HG02642 (cell line): ENCODE results near the gene SMIM7.
"Not testable (repeated sequence)": the region's sequence is repeated elsewhere in the genome, so short reads cannot be mapped to it uniquely, and the experiment has no call there.

Source experiments
- ATAC-seq: cut with Tn5 transposase; IDR thresholded peaks from one replicate; pipeline ENCODE4 v1.9.1; 2021; ENCODE audit warnings: mild to moderate bottlenecking; ENCODE audit not compliant: unreplicated experiment, poor library complexity

The SMIM7 gene

DNA sequence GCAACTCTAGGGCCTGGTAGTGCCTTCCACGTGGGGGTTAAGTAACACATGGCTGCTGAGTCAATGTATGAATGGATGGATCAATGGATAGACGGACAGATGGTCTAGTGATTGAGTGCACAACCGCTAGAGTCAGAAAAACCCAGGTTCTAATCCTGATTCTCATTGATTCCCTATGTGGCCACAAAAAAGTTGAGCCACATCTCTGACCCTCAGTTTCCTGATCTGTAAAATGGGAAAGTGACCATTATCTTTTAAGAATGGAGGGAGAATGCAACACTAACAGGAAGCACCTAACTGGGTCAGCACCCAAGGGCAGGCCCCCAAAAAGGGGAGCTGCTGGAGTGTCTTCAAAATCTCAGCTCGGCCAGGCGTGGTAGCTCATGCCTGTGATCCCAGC is 2.6 kb downstream of the SMIM7 start:
- no peak for ATAC-seq

DNA sequence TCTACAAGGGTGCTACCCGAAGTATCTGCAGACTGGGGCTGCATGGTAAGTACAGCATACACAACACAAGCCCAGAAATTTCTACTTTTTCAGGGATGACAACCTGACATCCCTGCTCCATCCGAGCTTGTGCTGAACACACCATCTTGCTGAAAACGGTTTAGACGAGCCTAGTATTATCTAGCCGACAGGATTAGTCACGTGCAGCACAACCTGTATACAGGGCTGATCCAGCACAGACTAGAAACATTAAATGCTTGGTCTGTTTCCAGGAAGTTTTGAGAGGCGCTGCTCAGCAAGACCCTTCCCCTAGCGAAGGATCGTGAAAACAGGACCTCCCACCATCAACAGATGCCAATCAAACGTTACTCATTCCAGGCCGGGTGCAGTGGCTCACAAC is 4.2 kb downstream of the SMIM7 start:
- ATAC-seq = no peak

DNA sequence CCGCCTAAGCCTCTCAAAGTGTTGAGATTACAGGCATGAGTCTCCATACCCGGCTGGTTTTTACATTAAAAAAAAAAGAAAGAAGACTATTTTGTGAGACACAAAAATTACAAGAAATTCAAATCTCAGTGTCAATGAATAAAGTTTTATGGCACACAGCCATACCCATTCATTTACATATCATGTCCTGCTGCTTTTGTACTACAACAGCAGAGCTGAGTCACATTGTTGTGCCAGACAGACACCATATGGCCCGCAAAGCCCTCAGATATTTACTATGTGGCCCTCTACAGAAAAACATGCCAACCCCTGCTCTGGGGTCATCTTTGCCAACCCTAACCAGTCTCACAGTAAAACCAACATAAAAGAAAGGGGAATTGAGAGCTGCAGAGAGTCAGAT is 5.3 kb downstream of the SMIM7 start:
- no peak for ATAC-seq

DNA sequence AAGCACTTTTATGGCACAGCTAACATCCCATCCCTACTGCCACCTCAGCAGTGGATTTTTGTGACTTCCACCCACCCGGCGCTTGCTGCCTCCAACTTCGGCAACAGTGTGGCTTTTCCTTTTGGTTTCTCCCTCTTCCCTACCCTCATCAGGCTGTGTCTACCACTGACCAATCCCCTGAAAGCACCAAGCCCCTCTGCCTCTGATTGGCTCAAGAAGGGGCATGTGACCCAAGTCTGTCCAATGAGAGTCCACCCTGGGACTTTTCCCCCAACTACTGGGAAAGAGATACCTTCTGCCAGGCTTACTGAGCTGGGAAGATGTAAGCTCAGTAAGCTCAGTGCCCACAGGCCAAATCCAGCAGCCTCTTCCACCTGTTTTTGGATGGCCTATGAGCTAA is 5.8 kb downstream of the SMIM7 start:
- no peak for ATAC-seq

DNA sequence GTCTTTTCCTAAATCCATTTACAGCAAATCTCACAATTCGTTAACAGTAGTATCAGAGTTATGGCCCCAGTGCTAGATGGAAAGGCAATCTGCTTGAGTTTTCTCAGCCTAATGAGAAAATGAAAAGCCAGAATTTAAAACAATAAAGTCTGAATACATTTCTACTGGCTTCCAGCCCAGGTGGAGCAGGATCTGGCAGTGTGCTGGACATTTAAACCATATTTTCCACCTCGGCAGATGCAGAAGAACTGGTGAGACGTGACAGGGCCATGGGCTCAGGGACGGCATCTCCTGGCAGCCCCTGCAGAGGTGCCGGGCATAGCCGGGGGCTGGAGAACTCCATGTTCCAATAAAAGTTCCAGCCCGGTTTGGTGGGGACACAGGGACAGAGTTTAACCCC is 7.1 kb downstream of the SMIM7 start:
- ATAC-seq = no peak

DNA sequence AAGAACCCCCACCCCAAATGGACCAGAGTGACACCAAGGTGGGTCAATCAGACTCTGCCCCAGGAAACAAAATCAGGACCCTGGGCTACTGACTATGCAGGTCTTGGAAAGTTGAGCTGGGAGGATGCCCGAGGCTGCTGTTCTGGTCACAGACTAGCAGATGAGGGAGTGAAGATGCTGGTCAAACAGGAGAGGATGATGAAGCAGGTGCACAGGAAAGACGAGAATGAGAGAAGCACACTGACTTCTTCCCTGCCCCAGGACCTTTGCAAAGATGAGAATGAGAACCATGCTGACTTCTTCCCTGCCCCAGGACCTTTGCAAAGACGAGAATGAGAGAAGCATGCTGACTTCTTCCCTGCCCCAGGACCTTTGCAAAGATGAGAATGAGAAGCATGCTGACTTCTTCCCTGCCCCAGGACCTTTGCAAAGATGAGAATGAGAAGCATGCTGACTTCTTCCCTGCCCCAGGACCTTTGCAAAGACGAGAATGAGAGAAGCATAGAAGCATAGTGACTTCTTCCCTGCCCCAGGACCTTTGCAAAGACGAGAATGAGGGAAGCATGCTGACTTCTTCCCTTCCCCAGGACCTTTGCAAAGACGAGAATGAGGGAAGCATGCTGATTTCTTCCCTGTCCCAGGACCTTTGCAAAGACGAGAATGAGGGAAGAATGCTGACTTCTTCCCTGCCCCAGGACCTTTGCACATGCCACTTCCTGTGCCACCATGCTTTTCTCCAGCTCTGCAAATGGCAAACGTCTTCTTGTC is 8.3 kb downstream of the SMIM7 start:
- ATAC-seq = not testable (repeated sequence)

DNA sequence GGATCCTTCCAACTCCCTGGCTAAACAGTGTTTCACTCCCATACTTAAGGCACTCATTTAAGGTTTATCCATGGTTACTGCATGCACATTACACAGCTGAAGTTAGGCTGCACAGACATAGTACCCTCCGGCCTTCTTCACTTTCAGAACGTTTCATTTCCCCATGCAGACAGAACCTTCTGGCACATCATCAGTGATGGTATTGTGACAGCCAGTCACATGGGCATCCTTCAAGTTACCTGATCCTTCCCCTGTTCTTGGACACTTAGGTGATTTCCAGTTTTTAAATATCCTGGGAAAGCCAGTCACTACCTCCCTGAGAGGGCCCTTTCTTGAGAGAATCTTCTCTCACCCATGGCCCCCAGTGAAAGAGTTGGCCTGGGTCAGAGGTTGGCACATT is 9.1 kb downstream of the SMIM7 start:
- no peak for ATAC-seq

DNA sequence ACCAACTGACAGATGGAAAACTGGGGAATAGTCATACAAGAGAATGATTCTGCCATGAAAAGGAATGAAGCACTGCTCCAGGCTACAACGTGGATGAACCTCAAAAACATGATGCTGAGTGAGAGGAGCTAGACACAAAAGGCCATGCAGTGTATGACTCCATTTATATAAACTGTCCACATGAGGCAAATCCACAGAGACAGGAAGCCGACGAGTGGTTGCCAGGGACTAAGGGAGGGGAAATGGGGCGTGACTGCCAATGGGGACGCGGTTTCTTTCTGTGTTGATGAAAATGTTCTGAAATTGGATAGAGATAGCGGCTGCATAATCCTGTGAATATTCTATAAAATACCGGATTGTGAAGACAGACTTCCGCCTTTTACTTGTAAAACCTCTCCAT is 10.2 kb downstream of the SMIM7 start:
- ATAC-seq = no peak

DNA sequence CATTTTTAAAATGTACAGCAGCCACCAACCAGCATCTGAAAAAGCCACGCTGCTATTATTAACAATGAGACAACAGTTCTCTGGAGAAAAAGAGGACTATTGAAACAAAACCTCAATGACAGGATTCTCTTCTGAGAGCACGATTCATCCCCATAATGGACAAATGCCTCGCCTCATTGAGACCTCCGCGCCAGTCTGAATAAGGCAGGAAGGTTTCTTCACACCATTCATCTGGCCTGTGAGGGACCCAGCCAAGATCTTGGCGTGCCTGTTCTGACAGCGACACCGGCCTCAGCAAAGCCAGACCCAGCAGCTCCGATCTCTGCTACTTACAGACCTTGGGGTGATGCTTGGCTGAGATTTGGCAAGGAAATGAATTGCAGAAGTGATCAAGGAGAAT is 14.8 kb downstream of the SMIM7 start:
- no peak for ATAC-seq

DNA sequence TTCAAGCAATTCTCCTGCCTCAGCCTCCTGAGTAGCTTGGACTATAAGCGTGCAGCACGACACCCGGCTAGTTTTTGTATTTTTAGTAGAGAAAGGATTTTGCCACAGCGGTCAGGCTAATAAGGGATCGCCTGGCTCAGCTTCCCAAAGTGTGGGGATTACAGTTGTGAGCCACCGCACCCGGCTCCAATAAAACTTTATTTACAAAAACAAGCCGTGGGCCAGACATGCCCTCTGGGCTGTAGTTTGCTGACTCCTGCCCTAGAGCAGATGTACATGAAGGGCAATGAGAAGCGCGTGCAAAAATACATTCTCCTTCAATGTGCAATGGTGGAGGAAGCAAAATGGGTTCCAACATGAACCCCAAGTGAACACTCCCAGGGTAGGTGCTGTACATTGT is 18.2 kb downstream of the SMIM7 start:
- ATAC-seq = no peak

DNA sequence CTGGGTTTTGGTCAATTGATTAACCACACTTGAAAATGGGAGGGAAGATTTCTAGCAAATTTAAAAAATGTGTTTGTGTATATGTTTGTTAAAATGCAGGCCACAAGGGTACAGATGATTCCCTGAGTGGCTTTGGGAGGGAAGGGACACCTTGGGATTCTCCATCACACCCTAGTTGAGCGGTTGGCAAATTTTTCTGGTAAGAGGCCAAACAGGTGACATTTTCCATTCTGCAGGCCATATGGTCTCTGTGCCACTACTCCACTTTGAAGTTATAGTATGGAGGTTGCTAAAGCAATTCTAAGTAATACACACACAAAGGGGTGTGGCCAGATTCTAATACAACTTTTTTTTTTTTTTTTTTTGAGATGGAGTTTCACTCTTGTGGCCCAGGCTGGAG is 19.0 kb downstream of the SMIM7 start:
- no peak for ATAC-seq

DNA sequence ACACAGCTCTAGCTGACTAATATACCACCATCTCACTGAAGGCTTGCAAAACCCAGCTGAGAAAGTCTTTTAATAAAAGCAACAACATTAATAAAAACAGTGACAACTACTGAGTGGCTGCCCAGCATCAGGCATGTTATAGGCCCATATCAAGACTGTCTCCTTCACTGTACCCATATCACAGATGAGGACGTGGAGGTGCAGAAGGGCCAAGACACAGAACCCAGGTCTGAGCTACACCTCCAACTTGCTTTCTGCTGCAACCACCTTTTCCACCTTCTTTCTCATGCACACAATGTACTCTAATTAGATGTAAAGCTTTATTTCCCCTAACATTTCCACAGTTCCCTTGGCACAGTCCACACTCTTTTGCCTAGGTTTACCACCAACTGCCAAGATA is 21.3 kb downstream of the SMIM7 start:
- ATAC-seq = no peak

DNA sequence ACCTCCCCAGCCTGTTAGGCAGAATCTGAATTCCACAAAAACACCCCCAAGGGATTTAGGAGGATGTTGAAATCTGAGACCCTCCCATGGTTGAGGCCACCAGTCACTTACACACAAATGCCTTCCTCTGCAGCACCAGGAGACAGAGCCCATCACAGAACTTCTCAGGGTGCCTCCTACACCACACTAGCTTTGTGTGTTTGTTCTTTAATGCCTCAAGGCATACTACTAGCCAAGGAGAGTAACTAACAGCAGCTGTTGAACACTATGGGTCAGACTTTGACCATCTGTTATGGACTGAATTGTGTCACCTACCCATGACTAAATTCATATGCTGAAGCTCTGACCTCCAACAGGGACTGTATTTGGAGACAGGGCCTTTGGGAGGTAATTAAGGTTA is 22.4 kb downstream of the SMIM7 start:
- ATAC-seq = no peak

DNA sequence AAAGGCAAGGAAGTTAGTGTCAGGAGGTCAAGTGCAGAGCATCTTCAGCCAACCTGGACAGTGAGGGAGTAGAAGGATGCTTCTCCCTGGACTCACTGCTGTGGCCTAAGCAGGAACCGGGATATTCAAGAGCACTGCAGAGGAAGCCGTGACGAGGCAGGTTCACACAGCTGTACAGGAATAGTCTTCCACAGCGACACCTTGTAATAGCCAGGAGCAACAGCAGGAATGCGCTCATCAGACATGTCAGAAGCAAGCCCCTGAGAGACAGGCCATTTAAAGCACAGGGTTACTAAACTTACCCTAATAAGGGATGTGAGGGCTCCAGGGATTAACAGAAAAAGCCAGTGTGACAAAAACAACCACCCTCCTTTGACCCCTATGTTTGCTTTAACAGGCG is 28.5 kb downstream of the SMIM7 start:
- ATAC-seq = no peak

DNA sequence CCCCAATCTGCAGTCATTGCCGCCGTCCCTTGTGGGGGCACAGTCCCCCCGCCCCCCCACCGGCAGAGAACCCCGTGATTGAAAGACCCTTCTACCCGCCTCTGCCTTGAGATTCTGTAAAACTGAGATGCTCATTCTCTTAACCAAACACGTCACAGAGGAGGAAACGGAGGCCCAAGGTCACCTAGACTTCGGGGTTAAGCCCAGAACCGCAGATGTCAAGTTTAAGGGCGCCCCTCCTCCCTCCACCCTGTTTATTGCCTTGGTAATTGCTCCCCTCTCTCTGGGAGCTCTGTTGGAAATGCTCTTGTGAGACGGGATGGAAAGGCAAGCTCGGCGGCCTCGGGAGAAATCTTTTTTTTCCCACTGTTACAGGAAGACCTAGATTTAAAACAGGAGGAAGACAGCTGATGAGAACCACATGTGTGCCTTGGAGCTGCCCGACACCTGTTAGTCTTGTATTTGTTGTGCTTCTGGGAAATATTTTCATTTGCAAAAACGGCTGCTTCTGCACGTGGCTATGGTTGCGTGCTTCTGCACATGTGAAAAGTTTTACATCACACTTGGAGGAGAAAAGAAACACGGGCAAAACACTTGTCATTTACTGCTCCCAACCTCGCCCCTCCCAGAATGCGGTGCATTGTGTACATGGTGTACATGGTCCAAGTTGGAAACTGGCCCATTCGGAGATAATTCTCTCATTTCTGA is 30.8 kb downstream of the SMIM7 start:
- peak; percentile 0 for ATAC-seq

DNA sequence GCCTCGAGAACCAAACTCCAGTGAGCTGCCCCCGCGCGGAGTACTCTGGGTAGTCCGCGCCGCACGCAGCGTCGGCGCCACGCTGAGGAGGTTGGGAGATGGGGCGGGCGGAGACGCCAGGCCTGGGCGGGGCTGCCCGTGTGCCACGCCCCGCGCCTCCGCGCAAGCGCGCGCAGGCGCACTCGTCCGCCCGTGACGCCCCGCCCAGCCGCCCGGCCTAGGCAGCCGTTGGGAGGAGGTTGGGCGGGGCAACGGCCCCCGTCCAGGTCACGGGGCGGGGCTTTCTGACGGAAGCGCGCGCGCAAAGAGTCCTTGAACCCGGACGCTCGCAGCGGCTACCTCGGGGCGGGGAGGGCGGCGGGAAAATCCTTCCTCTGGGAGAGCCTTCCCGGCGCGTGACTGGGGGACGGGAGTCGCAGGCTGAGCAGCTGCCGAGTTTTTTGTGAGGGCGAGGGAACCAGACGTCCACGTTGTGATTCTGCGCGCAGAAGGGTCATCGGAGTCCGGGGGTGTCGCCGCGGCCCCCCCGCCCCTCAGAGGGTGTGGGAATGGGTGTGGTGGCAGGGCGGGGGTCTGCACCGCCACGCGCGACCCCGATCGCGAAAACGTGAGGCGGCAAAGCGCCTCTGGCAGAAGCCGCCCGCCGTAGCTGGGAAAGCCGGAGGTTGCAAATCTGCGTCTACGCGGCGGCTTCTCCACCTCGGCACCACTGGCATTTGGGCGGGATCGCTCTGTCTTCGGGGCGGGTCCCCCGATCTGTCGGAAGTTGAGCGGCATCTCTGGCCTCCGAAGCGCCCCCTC is 31.6 kb downstream of the SMIM7 start, which contains the start of gene MED26:
Gene MED26 (minus strand): TSS at position 22 of the 801 bp plus-strand sequence. CDS start 261 bp downstream, outside the sequence.
- ATAC-seq = peak; percentile 88

DNA sequence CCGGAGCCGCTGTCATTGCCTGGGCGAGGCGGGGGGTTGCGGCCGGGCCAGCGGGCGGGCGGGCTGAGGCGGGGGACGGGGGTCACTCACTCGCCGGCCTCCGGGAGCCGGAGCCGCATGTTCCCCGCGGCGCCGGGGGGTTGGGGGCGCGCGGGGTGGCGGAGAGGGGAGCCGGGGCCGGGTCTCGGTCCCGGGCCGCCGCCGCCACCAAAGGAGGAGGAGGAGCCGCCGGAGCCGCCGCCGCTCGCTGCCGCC is 32.1 kb downstream of the SMIM7 start:
- no peak for ATAC-seq

DNA sequence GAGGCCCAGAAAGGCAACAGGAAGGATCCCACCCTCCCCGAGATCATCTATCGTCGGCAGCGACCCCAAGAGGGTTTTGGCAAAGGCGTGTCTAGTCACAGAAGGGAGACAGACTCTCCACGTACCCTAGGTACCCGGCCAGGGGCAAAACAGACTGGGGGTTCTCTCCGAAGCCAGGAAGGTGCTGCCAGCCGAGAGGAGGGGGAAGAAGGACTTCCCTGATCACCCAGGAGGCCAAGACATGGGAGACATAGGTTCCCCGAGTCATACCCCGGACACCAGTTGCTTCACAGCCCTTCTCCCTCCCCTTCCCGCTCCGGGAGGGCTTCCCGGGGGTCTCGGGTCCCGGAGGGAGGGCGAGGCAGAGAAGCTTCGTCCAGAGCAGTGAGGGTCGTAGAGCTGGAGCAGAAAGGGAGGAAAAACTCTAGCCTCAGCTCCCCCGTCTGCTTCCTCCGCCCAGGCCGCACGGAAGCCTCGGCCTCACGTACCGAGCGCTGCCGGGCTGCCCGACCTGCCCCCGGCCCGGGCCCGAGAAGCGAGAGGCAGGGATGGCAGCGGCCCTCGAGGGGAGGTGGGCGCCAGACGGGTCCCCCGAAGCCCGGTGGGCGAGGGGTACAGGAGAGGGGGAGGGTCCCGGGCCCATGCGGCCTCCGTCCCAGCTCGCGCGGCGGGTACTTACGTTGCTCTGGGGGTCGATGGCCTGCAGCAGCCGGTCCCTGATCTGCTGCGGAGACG is 32.6 kb downstream of the SMIM7 start:
- ATAC-seq = peak; percentile 3

DNA sequence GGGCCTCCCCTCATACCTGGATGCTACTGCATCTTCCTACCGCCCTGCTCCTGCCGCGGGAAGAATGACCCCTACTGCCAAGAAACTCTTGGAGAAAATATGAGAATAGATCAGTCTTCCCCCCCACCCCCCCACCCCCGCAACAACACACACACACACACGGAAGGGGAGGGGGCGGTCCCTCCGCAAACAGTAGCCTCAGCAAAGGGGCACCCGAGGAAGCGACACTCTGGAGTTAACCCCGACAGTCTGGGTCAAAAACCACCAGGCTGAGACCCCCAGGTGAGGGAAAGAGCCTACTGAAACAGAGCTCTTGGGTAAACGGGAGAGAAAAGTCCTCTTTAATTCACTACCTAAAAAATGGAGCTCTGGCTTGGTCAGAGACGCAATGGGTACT is 33.1 kb downstream of the SMIM7 start:
- ATAC-seq = no peak

DNA sequence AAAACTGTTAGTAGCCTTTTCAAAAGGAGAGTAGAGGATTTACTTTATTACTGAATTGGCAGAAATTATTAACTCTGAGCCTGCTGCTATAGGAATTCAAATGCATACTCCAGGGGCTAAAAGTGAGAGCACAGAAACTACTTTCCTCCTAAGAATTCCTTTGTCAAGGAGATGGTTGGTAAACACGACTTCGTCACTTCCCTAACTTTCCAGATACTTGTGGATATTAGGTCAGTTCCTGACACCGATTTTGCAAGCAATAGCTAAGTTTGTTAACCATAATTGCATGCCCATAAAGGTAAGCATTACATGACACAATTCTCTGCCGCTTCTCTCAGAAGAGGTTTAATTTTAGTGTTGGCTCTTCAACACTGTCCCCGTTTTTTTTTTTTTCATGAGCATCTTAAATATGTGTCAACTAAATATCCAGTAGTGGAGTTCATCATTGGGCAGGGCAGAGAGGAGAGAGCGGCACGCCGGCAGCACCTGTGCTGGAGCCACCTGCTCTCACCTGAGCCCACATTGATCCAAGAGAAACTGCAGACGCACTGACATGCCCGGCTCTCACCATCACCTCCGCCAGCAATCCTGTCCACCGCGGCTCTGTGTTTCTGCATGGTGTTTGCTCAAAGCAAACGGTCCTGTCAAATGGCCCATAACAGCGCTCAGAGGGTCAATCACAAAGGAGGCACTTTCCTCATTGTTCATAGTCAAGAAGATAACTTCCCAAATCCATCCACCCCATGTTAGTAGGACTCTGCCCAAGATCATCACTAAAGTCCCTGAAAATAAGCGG is 34.6 kb downstream of the SMIM7 start:
- ATAC-seq = no peak
